ENCODE data around the gene P2RY2. TPM values are rescaled to one million over a fixed set of nuclear protein-coding genes. Genes with fewer than 3 reads are reported as not detected.

Gene P2RY2
- total and polyA plus RNA-seq, 2 experiments from 2014 or later: 0.63 to 1.6 TPM

GRCh38 chr11:73221996-73222395, 3.9 kb downstream of the P2RY2 start:
- TF ChIP-seq CREB1 (CRISPR knock-in tag; IDR thresholded peaks at IDR 0.05; ENCODE audit: low read depth): no peak
- no peaks in the 10 kb centered on the region; the same call in 2 of the 3 replicates for H3K36me3 Mint-ChIP-seq (ENCODE audit: low read depth)
- Histone ChIP-seq H4K20me1 (replicated peaks; ENCODE audit: insufficient read depth) (no peaks in the 10 kb centered on the region), H3K4me3 (no peak overlapping the region), H3K79me2 (replicated peaks; ENCODE audit: insufficient read depth) (no peaks in the 10 kb centered on the region), H3K27me3 (ENCODE audit: insufficient read depth) (peaks cover 32% of the 10 kb centered on the region), H3K36me3 (ENCODE audit: insufficient read depth) (no peaks in the 10 kb centered on the region), H3K4me1 (ENCODE audit: insufficient read depth) (peaks cover 4% of the 10 kb centered on the region; the same call in 1 of the 2 replicates), H3K9me2 (ENCODE audit: insufficient read depth) (0 out of 2 replicates have a peak, but pooled peaks cover 3% of the 10 kb centered on the region), H3F3A (replicated peaks; ENCODE audit: low read depth) (no peaks in the 10 kb centered on the region), H3K27ac (ENCODE audit: low read depth) (no peak overlapping the region), H3K4me2 (no peak overlapping the region), H2AFZ (no peak overlapping the region)
- peaks cover 36% of the 10 kb centered on the region for H3K27me3 Mint-ChIP-seq (ENCODE audit: insufficient read depth, low read depth, poor library complexity)
- no peak for ATAC-seq
- DNase-seq (ENCODE audit: low spot score): no peak
- H3K27ac Mint-ChIP-seq: no peak overlapping the region
- H3K4me3 Mint-ChIP-seq: no peak overlapping the region
- peaks cover 6% of the 10 kb centered on the region for H3K4me1 Mint-ChIP-seq
- no peaks in the 10 kb centered on the region; the same call in 2 of the 3 replicates for H3K9me3 Mint-ChIP-seq

GRCh38 chr11:73223998-73224730, 6.1 kb downstream of the P2RY2 start:
- Histone ChIP-seq H3K4me2 (no peak overlapping the region), H3K27ac (ENCODE audit: low read depth) (no peak overlapping the region), H3K4me1 (ENCODE audit: insufficient read depth) (peaks cover 11% of the 10 kb centered on the region), H3K4me3 (no peak overlapping the region), H3K36me3 (ENCODE audit: insufficient read depth) (no peaks in the 10 kb centered on the region), H3K79me2 (replicated peaks; ENCODE audit: insufficient read depth) (no peaks in the 10 kb centered on the region), H2AFZ (no peak overlapping the region), H3K27me3 (ENCODE audit: insufficient read depth) (peaks cover 14% of the 10 kb centered on the region), H4K20me1 (replicated peaks; ENCODE audit: insufficient read depth) (no peaks in the 10 kb centered on the region), H3K9me2 (ENCODE audit: insufficient read depth) (0 out of 2 replicates have a peak, but pooled peaks cover 3% of the 10 kb centered on the region), H3F3A (replicated peaks; ENCODE audit: low read depth) (no peaks in the 10 kb centered on the region)
- Mint-ChIP-seq H3K27ac (no peak overlapping the region), H3K36me3 (ENCODE audit: low read depth) (no peaks in the 10 kb centered on the region; the same call in 2 of the 3 replicates), H3K4me1 (peaks cover 20% of the 10 kb centered on the region), H3K9me3 (no peaks in the 10 kb centered on the region), H3K27me3 (ENCODE audit: insufficient read depth, low read depth, poor library complexity) (peaks cover 23% of the 10 kb centered on the region), H3K4me3 (no peak overlapping the region; the same call in 2 of the 3 replicates)
- no peak for DNase-seq (ENCODE audit: low spot score)
- ATAC-seq: no peak
- TF ChIP-seq JUNB (IDR thresholded peaks at IDR 0.05; ENCODE audit: unreplicated experiment): no peak
- no peak for TF ChIP-seq NANOG (IDR thresholded peaks at IDR 0.05; ENCODE audit: borderline replicate concordance)
- TF ChIP-seq ZNF331 (CRISPR knock-in tag; IDR thresholded peaks at IDR 0.05; ENCODE audit: low read depth): no peak
- no peak for TF ChIP-seq EZH2 (IDR thresholded peaks at IDR 0.05; ENCODE audit: low read depth, unreplicated experiment)
- no peak for TF ChIP-seq ZNF462 (CRISPR knock-in tag; IDR thresholded peaks at IDR 0.05)
- no peak for TF ChIP-seq CTCF (conservative IDR thresholded peaks at IDR 0.05; ENCODE audit: low read depth in 2 of 2)
- no peak for TF ChIP-seq ETS1 (IDR thresholded peaks at IDR 0.05)

Measured in GM23338 (cell line).